WTC11 (cell line): ENCODE results near the gene SORCS2. TPM values are rescaled to one million over a fixed set of nuclear protein-coding genes. Genes with fewer than 3 reads are reported as not detected.

Source experiments
- ATAC-seq: fragments of 200-7000 bp; cut with Tn5 transposase; 2 replicates; pipeline ENCODE4 v1.10.0; 2021; ENCODE audit warnings: mild to moderate bottlenecking, moderate library complexity
- CTCF ChIA-PET: fragments of 300-600 bp; sonication (Branson Sonifier 250); formaldehyde crosslinking; loops from one replicate; lab custom pipeline; 2021; ENCODE audit warnings: antibody characterized with exemption; lab: Charles Lee
- POLR2A ChIA-PET: fragments of 350-600 bp; sonication (Branson Sonifier 250); formaldehyde crosslinking; loops from one replicate; lab custom pipeline; 2021; ENCODE audit warnings: antibody characterized with exemption; lab: Charles Lee
- DNase-seq: peaks from one replicate; pipeline ENCODE4 v3.0.0; 2021; ENCODE audit warnings: low spot score
- H3K27ac Mint-ChIP-seq: 2 replicates; pipeline ENCODE4 v1.8.0; 2021; ENCODE audit warnings: mixed read lengths
- H3K27me3 Mint-ChIP-seq: 2 replicates; pipeline ENCODE4 v1.8.0; 2021; ENCODE audit warnings: low read depth, mild to moderate bottlenecking, moderate library complexity, mixed read lengths
- H3K36me3 Mint-ChIP-seq: 2 replicates; pipeline ENCODE4 v1.8.0; 2021; ENCODE audit warnings: mixed read lengths
- H3K4me1 Mint-ChIP-seq: 2 replicates; pipeline ENCODE4 v1.8.0; 2022; ENCODE audit warnings: mixed read lengths
- H3K4me3 Mint-ChIP-seq: 2 replicates; pipeline ENCODE4 v1.8.0; 2021; ENCODE audit warnings: mild to moderate bottlenecking, moderate library complexity, mixed read lengths
- H3K9me3 Mint-ChIP-seq: 2 replicates; pipeline ENCODE4 v1.8.0; 2021; ENCODE audit warnings: mixed read lengths
- AFF4 ChIP-seq: sonication (generic); formaldehyde crosslinking; IDR thresholded peaks from 2 replicates; pipeline ENCODE4 v1.8.1; 2023; ENCODE audit warnings: mild to moderate bottlenecking, missing genetic modification reagents, borderline replicate concordance
- AR ChIP-seq: fragments of 250-450 bp; sonication (Bioruptor Pico); IDR thresholded peaks from 2 replicates; pipeline ENCODE4 v1.9.0; 2021; ENCODE audit warnings: mild to moderate bottlenecking
- ATF2 ChIP-seq: sonication (generic); formaldehyde crosslinking; IDR thresholded peaks from 2 replicates; pipeline ENCODE4 v1.8.1; 2022; ENCODE audit warnings: low read depth, missing genetic modification reagents, borderline replicate concordance
- ELF4 ChIP-seq: sonication (generic); formaldehyde crosslinking; IDR thresholded peaks from 2 replicates; pipeline ENCODE4 v1.8.1; 2022; ENCODE audit warnings: low read depth, mild to moderate bottlenecking, moderate library complexity, missing genetic modification reagents
- ESRRA ChIP-seq: sonication (generic); formaldehyde crosslinking; IDR thresholded peaks from 2 replicates; pipeline ENCODE4 v1.8.1; 2022; ENCODE audit warnings: mild to moderate bottlenecking, missing genetic modification reagents, borderline replicate concordance
- FOXJ3 ChIP-seq: sonication (generic); formaldehyde crosslinking; IDR thresholded peaks from 2 replicates; pipeline ENCODE4 v1.9.0; 2021; ENCODE audit warnings: missing genetic modification reagents, mild to moderate bottlenecking, borderline replicate concordance
- FOXP1 ChIP-seq: sonication (generic); formaldehyde crosslinking; IDR thresholded peaks from 2 replicates; pipeline ENCODE4 v1.8.0; 2022; ENCODE audit warnings: missing genetic modification reagents, mild to moderate bottlenecking, moderate library complexity, borderline replicate concordance
- GABPB1 ChIP-seq: sonication (generic); formaldehyde crosslinking; IDR thresholded peaks from 2 replicates; pipeline ENCODE4 v1.8.1; 2023; ENCODE audit warnings: mild to moderate bottlenecking, missing genetic modification reagents
- JUN ChIP-seq: sonication (generic); formaldehyde crosslinking; IDR thresholded peaks from 2 replicates; pipeline ENCODE4 v1.8.0; 2023; ENCODE audit warnings: mild to moderate bottlenecking, missing genetic modification reagents
- KAT7 ChIP-seq: sonication (generic); formaldehyde crosslinking; IDR thresholded peaks from 2 replicates; pipeline ENCODE4 v1.8.1; 2023; ENCODE audit warnings: missing genetic modification reagents, mild to moderate bottlenecking, borderline replicate concordance
- NR1H2 ChIP-seq: sonication (generic); formaldehyde crosslinking; IDR thresholded peaks from 2 replicates; pipeline ENCODE4 v1.9.0; 2021; ENCODE audit warnings: mild to moderate bottlenecking, moderate library complexity, missing genetic modification reagents
- NR2C2 ChIP-seq: sonication (generic); formaldehyde crosslinking; IDR thresholded peaks from 2 replicates; pipeline ENCODE4 v1.8.0; 2022; ENCODE audit warnings: mild to moderate bottlenecking, missing genetic modification reagents
- OVOL2 ChIP-seq: fragments of 250-450 bp; sonication (Bioruptor Pico); IDR thresholded peaks from 2 replicates; pipeline ENCODE4 v1.9.0; 2021; ENCODE audit warnings: mild to moderate bottlenecking, borderline replicate concordance
- PRRX2 ChIP-seq: fragments of 250-450 bp; sonication (Bioruptor Pico); IDR thresholded peaks from 2 replicates; pipeline ENCODE4 v1.8.0; 2021; ENCODE audit warnings: mild to moderate bottlenecking
- SP1 ChIP-seq: sonication (generic); formaldehyde crosslinking; conservative IDR thresholded peaks from 2 replicates; pipeline ENCODE4 v1.8.1; 2022; ENCODE audit warnings: missing genetic modification reagents
- TCF7 ChIP-seq: sonication (generic); formaldehyde crosslinking; IDR thresholded peaks from 2 replicates; pipeline ENCODE4 v1.8.0; 2022; ENCODE audit warnings: mild to moderate bottlenecking, low read depth, missing genetic modification reagents, moderate library complexity
- USF2 ChIP-seq: sonication (generic); formaldehyde crosslinking; IDR thresholded peaks from 2 replicates; pipeline ENCODE4 v1.8.1; 2023; ENCODE audit warnings: mild to moderate bottlenecking, missing genetic modification reagents, moderate library complexity
- ZNF317 ChIP-seq: sonication (generic); formaldehyde crosslinking; IDR thresholded peaks from 2 replicates; pipeline ENCODE4 v1.8.1; 2023; ENCODE audit warnings: low read depth, mild to moderate bottlenecking, moderate library complexity, missing genetic modification reagents, borderline replicate concordance
- ZNF532 ChIP-seq: fragments of 250-450 bp; sonication (Bioruptor Pico); IDR thresholded peaks from 2 replicates; pipeline ENCODE4 v1.9.0; 2021; ENCODE audit warnings: mild to moderate bottlenecking, borderline replicate concordance
- total RNA-seq: library from RNA; stranded (reverse); gene quantifications from 3 replicates; pipeline ENCODE4 v1.2.3, GENCODE V29; 2021

Gene SORCS2
- total RNA-seq, 1 experiment from 2014 or later, result 6.6 TPM

GRCh38 chr4:7311205-7311604 is 118.9 kb downstream of the SORCS2 start (continued):
- TF ChIP-seq AFF4 (no peak), ATF2 (CRISPR knock-in tag) (no peak)

GRCh38 chr4:7312691-7313090 is 120.4 kb downstream of the SORCS2 start:
- H3K4me3 Mint-ChIP-seq, result no peak overlapping the region
- H3K4me1 Mint-ChIP-seq, result peaks cover 22% of the 10 kb centered on the region
- DNase-seq (no peak), ATAC-seq (no peak)
- H3K27me3 Mint-ChIP-seq, result no peaks in the 10 kb centered on the region
- H3K9me3 Mint-ChIP-seq, result peaks cover 10% of the 10 kb centered on the region
- H3K36me3 Mint-ChIP-seq, result no peaks in the 10 kb centered on the region
- ChIA-PET CTCF (interaction anchor here (1.7 to 1.9 kb wide), 2 partner anchors 23 to 74 kb away, joined by 4 to 9 read pairs; no protein-coding TSS in a partner anchor), POLR2A (no interaction called here)
- TF ChIP-seq ELF4 (no peak), AR (CRISPR knock-in tag) (no peak), GABPB1 (CRISPR knock-in tag) (no peak), USF2 (CRISPR knock-in tag) (no peak), NR2C2 (no peak), SP1 (CRISPR knock-in tag) (no peak), TCF7 (CRISPR knock-in tag) (no peak), AFF4 (no peak), NR1H2 (CRISPR knock-in tag) (no peak), FOXJ3 (CRISPR knock-in tag) (no peak), ZNF317 (CRISPR knock-in tag) (no peak), PRRX2 (CRISPR knock-in tag) (no peak), ZNF532 (CRISPR knock-in tag) (no peak), KAT7 (CRISPR knock-in tag) (no peak), ESRRA (CRISPR knock-in tag) (no peak), FOXP1 (CRISPR knock-in tag) (no peak), JUN (no peak), OVOL2 (CRISPR knock-in tag) (no peak)
- no peak overlapping the region for H3K27ac Mint-ChIP-seq
